ENCODE data around the gene CHN2. TPM values are rescaled to one million over a fixed set of nuclear protein-coding genes. Genes with fewer than 3 reads are reported as not detected.

The CHN2 gene
- total and polyA plus RNA-seq, 8 donors: 8.2 to 32.9 (median 24.0) TPM

GRCh38 chr7:29354340-29354739, 159.8 kb downstream of the CHN2 start:
- 91% methylated on average over 4 of the region's 4 CpGs for WGBS, 2 donors
- peaks cover 9 to 17% (median 9%) of the 10 kb centered on the region in 3 donors for H3K4me1 ChIP-seq
- no peak for ATAC-seq
- TF ChIP-seq CTCF (IDR thresholded peaks at IDR 0.05): no peak
- H3K9me3 ChIP-seq: no peaks in the 10 kb centered on the region
- no peaks in the 10 kb centered on the region for H3K36me3 ChIP-seq
- DNase-seq: no peak
- intact Hi-C loops (cut with DNase I): no loop called here
- H3K27me3 ChIP-seq: no peaks in the 10 kb centered on the region
- H3K27ac ChIP-seq: no peak overlapping the region
- no peak overlapping the region for H3K4me3 ChIP-seq
- FAIRE-seq: no peak

- Histone ChIP-seq H3K9me3 (no peaks in the 10 kb centered on the region), H3K27me3 (no peaks in the 10 kb centered on the region), H3K4me3 (no peak overlapping the region), H3K4me1 (peaks cover 0 to 7% (median under 1%) of the 10 kb centered on the region in 3 donors), H3K36me3 (no peaks in the 10 kb centered on the region), H3K27ac (no peak overlapping the region)
- WGBS, 2 donors: 88 to 96% methylated on average over 5 to 7 of the region's 7 CpGs
- intact Hi-C loops (cut with DNase I): no loop called here
- DNase-seq: no peak
- TF ChIP-seq CTCF (IDR thresholded peaks at IDR 0.05): no peak
- no peak for FAIRE-seq
- ATAC-seq: no peak
Observed at GRCh38 chr7:29355388-29355787, 160.8 kb downstream of the CHN2 start.

GRCh38 chr7:29356631-29357030, 162.1 kb downstream of the CHN2 start:
- TF ChIP-seq CTCF (IDR thresholded peaks at IDR 0.05): no peak
- WGBS, 2 donors: 89% methylated on average over 9 of the region's 9 CpGs
- no peak for FAIRE-seq
- H3K36me3 ChIP-seq: no peaks in the 10 kb centered on the region
- H3K27ac ChIP-seq: no peak overlapping the region
- H3K27me3 ChIP-seq: no peaks in the 10 kb centered on the region
- intact Hi-C loops (cut with DNase I): no loop called here
- H3K9me3 ChIP-seq: no peaks in the 10 kb centered on the region
- no peaks in the 10 kb centered on the region for H3K4me1 ChIP-seq
- no peak overlapping the region for H3K4me3 ChIP-seq
- DNase-seq: no peak
- ATAC-seq: no peak

- 81% methylated on average over 4 of the region's 4 CpGs for WGBS, 2 donors
- Histone ChIP-seq H3K27ac (no peak overlapping the region), H3K4me3 (no peak overlapping the region), H3K27me3 (no peaks in the 10 kb centered on the region), H3K4me1 (no peaks in the 10 kb centered on the region), H3K9me3 (no peaks in the 10 kb centered on the region), H3K36me3 (no peaks in the 10 kb centered on the region)
- intact Hi-C loops (cut with DNase I): no loop called here
- no peak for FAIRE-seq
- DNase-seq: no peak
- no peak for TF ChIP-seq CTCF (IDR thresholded peaks at IDR 0.05)
- ATAC-seq: no peak
Observed at GRCh38 chr7:29359482-29360093, 165.0 kb downstream of the CHN2 start.
